PC-3 (cell line): ENCODE results near the gene BBLN.
"Not testable (repeated sequence)": the region's sequence is repeated elsewhere in the genome, so short reads cannot be mapped to it uniquely, and the experiment has no call there.

ENCODE experiments used
- CTCF ChIP-seq: fragments of 300-600 bp; sonication (generic); conservative IDR thresholded peaks from 2 replicates; pipeline ENCODE4 v1.5.1; 2017; ENCODE audit warnings: antibody characterized with exemption, low read depth, mild to moderate bottlenecking, low read length
- EZH2 ChIP-seq: fragments of 300-600 bp; sonication (generic); IDR thresholded peaks from one replicate; pipeline ENCODE4 v1.6.1; 2017; ENCODE audit warnings: antibody characterized with exemption, mild to moderate bottlenecking, low read length; ENCODE audit not compliant: unreplicated experiment

GRCh38 chr9:128135561-128135960 lies 24.5 kb upstream of the BBLN start:
- not testable (repeated sequence) for TF ChIP-seq EZH2, CTCF
